Karpas-422 (cell line): Measurements from ENCODE around the gene EIF5B. TPM values are rescaled to one million over a fixed set of nuclear protein-coding genes. Genes with fewer than 3 reads are reported as not detected.
"Not testable (repeated sequence)": the region's sequence is repeated elsewhere in the genome, so short reads cannot be mapped to it uniquely, and the experiment has no call there.

Experiments used
- DNase-seq: peaks from one replicate; pipeline ENCODE4 v3.0.0-alpha.2; 2015
- H2AFZ ChIP-seq: fragments of 200-600 bp; sonication (generic); 2 replicates; pipeline ENCODE4 v1.6.1; 2014; ENCODE audit warnings: antibody characterized with exemption, low read length, mixed read lengths
- H3K27ac ChIP-seq: fragments of 200-600 bp; sonication (generic); 2 replicates; pipeline ENCODE4 v1.5.1; 2014; ENCODE audit warnings: mild to moderate bottlenecking, low read length, moderate library complexity
- H3K27me3 ChIP-seq: fragments of 200-600 bp; sonication (generic); 2 replicates; pipeline ENCODE4 v1.6.1; 2014; ENCODE audit warnings: low read length, mixed read lengths
- H3K36me3 ChIP-seq: fragments of 200-600 bp; sonication (generic); 2 replicates; pipeline ENCODE4 v1.6.1; 2014; ENCODE audit warnings: low read length, mixed read lengths; ENCODE audit not compliant: insufficient read depth
- H3K4me1 ChIP-seq: fragments of 200-600 bp; sonication (generic); 2 replicates; pipeline ENCODE4 v1.6.1; 2014; ENCODE audit warnings: mild to moderate bottlenecking, low read length, mixed read lengths
- H3K4me2 ChIP-seq: fragments of 200-600 bp; sonication (generic); 2 replicates; pipeline ENCODE4 v1.6.1; 2014; ENCODE audit warnings: low read length, low read depth, mild to moderate bottlenecking; ENCODE audit not compliant: poor library complexity, severe bottlenecking
- H3K4me3 ChIP-seq: fragments of 200-600 bp; sonication (generic); 2 replicates; pipeline ENCODE4 v1.5.1; 2014; ENCODE audit warnings: mild to moderate bottlenecking, antibody characterized with exemption, low read length, mixed read lengths
- H3K79me2 ChIP-seq: fragments of 200-600 bp; sonication (generic); 2 replicates; pipeline ENCODE4 v1.6.1; 2014; ENCODE audit warnings: mild to moderate bottlenecking, low read length, mixed read lengths
- H3K9ac ChIP-seq: fragments of 200-600 bp; sonication (generic); 2 replicates; pipeline ENCODE4 v1.6.0; 2014; ENCODE audit warnings: low read length
- H3K9me2 ChIP-seq: fragments of 200-600 bp; sonication (generic), shearing (Covaris generic); replicated peaks from 2 replicates; pipeline ENCODE4 v1.6.0; 2014; ENCODE audit warnings: mild to moderate bottlenecking, low read length, moderate library complexity; ENCODE audit not compliant: insufficient read depth
- H3K9me3 ChIP-seq: fragments of 300-700, 200-600 bp; sonication (generic); 2 replicates; pipeline ENCODE4 v1.6.1; 2014; ENCODE audit warnings: low read length, mixed read lengths
- H4K20me1 ChIP-seq: fragments of 200-600 bp; sonication (generic); 2 replicates; pipeline ENCODE4 v1.6.1; 2014; ENCODE audit warnings: mild to moderate bottlenecking, antibody characterized with exemption, low read length, low read depth; ENCODE audit not compliant: insufficient read depth
- total RNA-seq: library from RNA; depleted of rRNA; stranded (reverse); fragments of >200 nt; shearing (Covaris generic); gene quantifications from 2 replicates; pipeline ENCODE4 v1.2.3, GENCODE V29; 2014; ENCODE audit warnings: low replicate concordance; rRNA removed

Gene EIF5B
- total RNA-seq: 20.5 and 35.5 TPM in 2 replicates

- no peaks in the 10 kb centered on the region for H3K9me3 ChIP-seq
- peak; percentile 98 for DNase-seq
- peak within 1 kb of the TSS; percentile 93 for H3K27ac ChIP-seq
- no peaks in the 10 kb centered on the region for H3K27me3 ChIP-seq
- peaks cover 54% of the 10 kb centered on the region for H4K20me1 ChIP-seq
- H3K36me3 ChIP-seq: peaks cover 14% of the 10 kb centered on the region
- H3K9ac ChIP-seq: peak within 1 kb of the TSS; percentile 95
- H3K79me2 ChIP-seq: peaks cover 89% of the 10 kb centered on the region
- H3K4me2 ChIP-seq: peak within 1 kb of the TSS; percentile 95
- peak within 1 kb of the TSS; percentile 98 for H2AFZ ChIP-seq
- H3K9me2 ChIP-seq: no peaks in the 10 kb centered on the region
- peaks cover 60% of the 10 kb centered on the region for H3K4me1 ChIP-seq
- peak within 1 kb of the TSS; percentile 94 for H3K4me3 ChIP-seq
Observed at GRCh38 chr2:99337113-99338028, at the start of gene EIF5B. EIF5B (plus strand) TSS chr2:99337389; CDS start chr2:99337555, 166 bp downstream.

GRCh38 chr2:99297994-99298393 lies 39.2 kb upstream of the EIF5B start:
- Histone ChIP-seq H4K20me1 (no peaks in the 10 kb centered on the region), H3K79me2 (peaks cover 4% of the 10 kb centered on the region), H3K9me2 (no peaks in the 10 kb centered on the region), H3K9me3 (no peaks in the 10 kb centered on the region), H2AFZ (no peak overlapping the region), H3K9ac (no peak overlapping the region), H3K4me3 (no peak overlapping the region), H3K36me3 (no peaks in the 10 kb centered on the region), H3K4me2 (no peak overlapping the region), H3K27ac (no peak overlapping the region), H3K27me3 (no peaks in the 10 kb centered on the region), H3K4me1 (peaks cover 9% of the 10 kb centered on the region)
- DNase-seq: peak; percentile 60

- no peak overlapping the region for H3K9ac ChIP-seq
- H3K9me3 ChIP-seq: no peaks in the 10 kb centered on the region
- DNase-seq: no peak
- no peak overlapping the region for H2AFZ ChIP-seq
- H4K20me1 ChIP-seq: no peaks in the 10 kb centered on the region
- no peaks in the 10 kb centered on the region for H3K27me3 ChIP-seq
- no peak overlapping the region for H3K4me2 ChIP-seq
- no peak overlapping the region for H3K4me3 ChIP-seq
- H3K79me2 ChIP-seq: peaks cover 4% of the 10 kb centered on the region
- no peaks in the 10 kb centered on the region for H3K9me2 ChIP-seq
- H3K4me1 ChIP-seq: peaks cover 9% of the 10 kb centered on the region
- no peaks in the 10 kb centered on the region for H3K36me3 ChIP-seq
- H3K27ac ChIP-seq: no peak overlapping the region
Observed at GRCh38 chr2:99299580-99299979, 37.6 kb upstream of the EIF5B start.

GRCh38 chr2:99301097-99301496 lies 36.1 kb upstream of the EIF5B start, which contains the start of gene LYG1:
LYG1 (minus strand) TSS chr2:99301197; CDS start chr2:99295670, 5,527 bp downstream.
- H3K27me3 ChIP-seq, H3K9me3 ChIP-seq, H3K27ac ChIP-seq, H3K4me1 ChIP-seq, H3K9ac ChIP-seq, H3K4me2 ChIP-seq, H3K4me3 ChIP-seq, H3K36me3 ChIP-seq, H3K79me2 ChIP-seq, H2AFZ ChIP-seq, H4K20me1 ChIP-seq, DNase-seq, H3K9me2 ChIP-seq: not testable (repeated sequence)

- Histone ChIP-seq H3K36me3 (peaks cover 47% of the 10 kb centered on the region), H3K4me2 (no peak overlapping the region), H3K9me3 (no peaks in the 10 kb centered on the region), H4K20me1 (no peaks in the 10 kb centered on the region), H3K4me1 (no peaks in the 10 kb centered on the region), H3K4me3 (no peak overlapping the region), H3K79me2 (peaks cover 36% of the 10 kb centered on the region), H3K27me3 (no peaks in the 10 kb centered on the region), H3K27ac (no peak overlapping the region), H2AFZ (no peak overlapping the region), H3K9ac (no peak overlapping the region), H3K9me2 (no peaks in the 10 kb centered on the region)
- DNase-seq: no peak
Observed at GRCh38 chr2:99317161-99317872, 19.9 kb upstream of the EIF5B start.

- Histone ChIP-seq H3K79me2 (peaks cover 36% of the 10 kb centered on the region), H3K36me3 (peaks cover 50% of the 10 kb centered on the region)
- H3K9me3 ChIP-seq, H3K27ac ChIP-seq, H3K4me1 ChIP-seq, H3K27me3 ChIP-seq, H3K9me2 ChIP-seq, DNase-seq, H3K4me2 ChIP-seq, H3K4me3 ChIP-seq, H3K9ac ChIP-seq, H2AFZ ChIP-seq, H4K20me1 ChIP-seq: not testable (repeated sequence)
Observed at GRCh38 chr2:99317873-99318200, 19.4 kb upstream of the EIF5B start.

GRCh38 chr2:99325384-99325783 lies 11.8 kb upstream of the EIF5B start:
- Histone ChIP-seq H3K4me3 (no peak overlapping the region), H2AFZ (no peak overlapping the region), H3K9me3 (no peaks in the 10 kb centered on the region)

More at GRCh38 chr2:99325384-99325783, 11.8 kb upstream of the EIF5B start:
- Histone ChIP-seq H3K27ac (no peak overlapping the region), H3K9me2 (no peaks in the 10 kb centered on the region), H4K20me1 (0 out of 2 replicates have a peak, but pooled peaks cover 5% of the 10 kb centered on the region), H3K4me2 (no peak overlapping the region), H3K36me3 (peaks cover 70% of the 10 kb centered on the region), H3K4me1 (no peaks in the 10 kb centered on the region), H3K79me2 (peaks cover 40% of the 10 kb centered on the region), H3K27me3 (no peaks in the 10 kb centered on the region), H3K9ac (no peak overlapping the region)
- DNase-seq: no peak
